ENCODE data around the gene UBE2E2.

- no peak for TF ChIP-seq CTCF (IDR thresholded peaks at IDR 0.05; ENCODE audit: low read depth, low read length)
- TF ChIP-seq POLR2A (IDR thresholded peaks at IDR 0.05; ENCODE audit: extremely low read depth, insufficient read length) = no peak
- no peak for TF ChIP-seq MAX (IDR thresholded peaks at IDR 0.05; ENCODE audit: low read depth, low read length)
- no peak for TF ChIP-seq MYC (IDR thresholded peaks at IDR 0.05; ENCODE audit: low read depth, low read length)
These were observed 236.0 kb downstream of the UBE2E2 start for GRCh38 chr3:23439080-23439479.
